Measurements from ENCODE around the gene PRAMEF8. TPM values are rescaled to one million over a fixed set of nuclear protein-coding genes. Genes with fewer than 3 reads are reported as not detected.
"Not testable (repeated sequence)": the region's sequence is repeated elsewhere in the genome, so short reads cannot be mapped to it uniquely, and the experiment has no call there.

Gene PRAMEF8
- total RNA-seq, 1 experiment from 2014 or later: not detected

GRCh38 chr1:13253898-13254297 lies 31.0 kb downstream of the PRAMEF8 start, which contains the start of gene PRAMEF5:
PRAMEF5 (plus strand) TSS chr1:13254198; CDS start chr1:13259269, 5,071 bp downstream.
- H2BK12ac ChIP-seq (ENCODE audit: insufficient read length, low read depth, low read length); H3K4me2 ChIP-seq (ENCODE audit: insufficient read depth, insufficient read length, low read length); H3K14ac ChIP-seq (ENCODE audit: insufficient read depth, low read length); H4K91ac ChIP-seq (ENCODE audit: insufficient read length, low read depth, low read length); H2BK5ac ChIP-seq (ENCODE audit: insufficient read length, low read length); H3K23me2 ChIP-seq (ENCODE audit: insufficient read length, low read depth, low read length, poor library complexity, severe bottlenecking); H3K4ac ChIP-seq (ENCODE audit: low read depth, low read length); H2AFZ ChIP-seq (ENCODE audit: low read length); H2BK15ac ChIP-seq (ENCODE audit: low read depth, low read length); H3K4me3 Mint-ChIP-seq; H3K9me3 Mint-ChIP-seq; H3K23ac ChIP-seq (ENCODE audit: insufficient read length, low read depth, low read length); H2BK20ac ChIP-seq (ENCODE audit: low read depth, low read length, poor library complexity, severe bottlenecking); H3T11ph ChIP-seq (ENCODE audit: low read length); H3K79me1 ChIP-seq (ENCODE audit: insufficient read depth, low read depth, low read length, poor library complexity, severe bottlenecking); H3K9ac ChIP-seq (ENCODE audit: extremely low read depth, insufficient read length, low read length); H2AK5ac ChIP-seq (ENCODE audit: insufficient read length, low read length); H3K27ac Mint-ChIP-seq; H3K4me1 Mint-ChIP-seq; H4K20me1 ChIP-seq (ENCODE audit: control insufficient read depth, insufficient read depth, insufficient read length); H3K27ac ChIP-seq (ENCODE audit: insufficient read length, low read depth, low read length); H4K5ac ChIP-seq (ENCODE audit: insufficient read length, low read depth, low read length); H4K8ac ChIP-seq (replicated peaks; ENCODE audit: insufficient read length, low read depth, low read length); H3K56ac ChIP-seq (ENCODE audit: insufficient read length, low read depth, low read length); H3K79me2 ChIP-seq (ENCODE audit: insufficient read depth, low read length); DNase-seq; H3K9me3 ChIP-seq (ENCODE audit: control insufficient read depth, low read depth, low read length); H3K18ac ChIP-seq (ENCODE audit: insufficient read length, low read depth, low read length); H3K27me3 Mint-ChIP-seq (ENCODE audit: low read depth); H3K27me3 ChIP-seq (ENCODE audit: insufficient read depth, low read length); H3K36me3 Mint-ChIP-seq (ENCODE audit: insufficient read depth in 1 of 3, low read depth in 3 of 3); H2BK120ac ChIP-seq (ENCODE audit: low read depth, low read length, poor library complexity, severe bottlenecking); H3K4me1 ChIP-seq (ENCODE audit: insufficient read depth, low read length): not testable (repeated sequence)
- WGBS (ENCODE audit: extremely low coverage, insufficient read length, low lambda C conversion rate): no CpG with 5 or more reads among the region's 5 CpGs

- not testable (repeated sequence) for H2BK12ac ChIP-seq (ENCODE audit: insufficient read length, low read depth, low read length); H3K4me2 ChIP-seq (ENCODE audit: insufficient read depth, insufficient read length, low read length); H3K56ac ChIP-seq (ENCODE audit: insufficient read length, low read depth, low read length); H3K18ac ChIP-seq (ENCODE audit: insufficient read length, low read depth, low read length); H3K27ac Mint-ChIP-seq; H3K79me2 ChIP-seq (ENCODE audit: insufficient read depth, low read length); DNase-seq; H3K23ac ChIP-seq (ENCODE audit: insufficient read length, low read depth, low read length); H2BK20ac ChIP-seq (ENCODE audit: low read depth, low read length, poor library complexity, severe bottlenecking); H4K91ac ChIP-seq (ENCODE audit: insufficient read length, low read depth, low read length); H3K27me3 Mint-ChIP-seq (ENCODE audit: low read depth); H4K20me1 ChIP-seq (ENCODE audit: control insufficient read depth, insufficient read depth, insufficient read length); H2BK5ac ChIP-seq (ENCODE audit: insufficient read length, low read length); H4K5ac ChIP-seq (ENCODE audit: insufficient read length, low read depth, low read length); H2AK5ac ChIP-seq (ENCODE audit: insufficient read length, low read length); H2BK15ac ChIP-seq (ENCODE audit: low read depth, low read length); H3T11ph ChIP-seq (ENCODE audit: low read length); H3K23me2 ChIP-seq (ENCODE audit: insufficient read length, low read depth, low read length, poor library complexity, severe bottlenecking); H3K4ac ChIP-seq (ENCODE audit: low read depth, low read length); H3K27me3 ChIP-seq (ENCODE audit: insufficient read depth, low read length); H3K14ac ChIP-seq (ENCODE audit: insufficient read depth, low read length); H3K4me1 ChIP-seq (ENCODE audit: insufficient read depth, low read length); H2BK120ac ChIP-seq (ENCODE audit: low read depth, low read length, poor library complexity, severe bottlenecking); H3K9ac ChIP-seq (ENCODE audit: extremely low read depth, insufficient read length, low read length); H3K79me1 ChIP-seq (ENCODE audit: insufficient read depth, low read depth, low read length, poor library complexity, severe bottlenecking); H4K8ac ChIP-seq (replicated peaks; ENCODE audit: insufficient read length, low read depth, low read length); H3K27ac ChIP-seq (ENCODE audit: insufficient read length, low read depth, low read length); H3K4me3 Mint-ChIP-seq; H3K4me1 Mint-ChIP-seq; H2AFZ ChIP-seq (ENCODE audit: low read length)
- peaks cover 12 to 31% (median 16%) of the 10 kb centered on the region in 3 experiments; a peak in 6 of 7 replicates for H3K36me3 Mint-ChIP-seq (ENCODE audit: insufficient read depth in 1 of 3, low read depth in 3 of 3)
- H3K9me3 ChIP-seq (ENCODE audit: control insufficient read depth, low read depth, low read length): peaks cover 47% of the 10 kb centered on the region
- H3K9me3 Mint-ChIP-seq: peaks cover 45 to 46% of the 10 kb centered on the region in 2 experiments
- WGBS (ENCODE audit: extremely low coverage, insufficient read length, low lambda C conversion rate): no CpG with 5 or more reads among the region's 7 CpGs
Observed at GRCh38 chr1:13247122-13247521, 37.8 kb downstream of the PRAMEF8 start.
